BJ (cell line): ENCODE measurements around the gene COL20A1. TPM values are rescaled to one million over a fixed set of nuclear protein-coding genes. Genes with fewer than 3 reads are reported as not detected.

Experiments
- CTCF ChIA-PET: fragments of 350-600 bp; formaldehyde crosslinking; extraction: SDS; loops from one replicate; lab custom pipeline; 2021; ENCODE audit warnings: antibody characterized with exemption, inconsistent platforms; lab: Yijun Ruan, JAX
- POLR2A ChIA-PET: fragments of 300-600 bp; sonication (Branson Sonifier 250); formaldehyde crosslinking; extraction: SDS; loops from one replicate; lab custom pipeline; 2021; ENCODE audit warnings: antibody characterized with exemption; lab: Charles Lee
- DNase-seq: peaks from one replicate; pipeline ENCODE4 v3.0.0-alpha.2; 2011; ENCODE audit warnings: low read depth
- H3K27me3 ChIP-seq: 2 replicates; pipeline ENCODE4 v1.6.0; 2011; ENCODE audit warnings: low read length; ENCODE audit not compliant: control insufficient read depth, insufficient read depth
- H3K36me3 ChIP-seq: 2 replicates; pipeline ENCODE4 v1.5.1; 2011; ENCODE audit warnings: low read length; ENCODE audit not compliant: control insufficient read depth, insufficient read depth
- H3K4me3 ChIP-seq: 2 replicates; pipeline ENCODE4 v1.5.1; 2011; ENCODE audit warnings: low read depth, mild to moderate bottlenecking, control low read depth, low read length
- polyA plus RNA-seq: library from polyadenylated mRNA; depleted of rRNA; stranded (reverse); fragments of >200 nt; gene quantifications from 2 replicates; pipeline ENCODE4 v1.2.3, GENCODE V29; 2011
- TF ChIP-seq, protein P1 (sequence below): IDR thresholded peaks from 2 replicates; pipeline ENCODE4 v1.5.1; 2011; ENCODE audit warnings: low read depth, mild to moderate bottlenecking, control low read depth, inconsistent platforms, low read length, moderate library complexity; ENCODE audit not compliant: insufficient read depth

Gene COL20A1
- polyA plus RNA-seq, 1 experiment = not detected

DNA sequence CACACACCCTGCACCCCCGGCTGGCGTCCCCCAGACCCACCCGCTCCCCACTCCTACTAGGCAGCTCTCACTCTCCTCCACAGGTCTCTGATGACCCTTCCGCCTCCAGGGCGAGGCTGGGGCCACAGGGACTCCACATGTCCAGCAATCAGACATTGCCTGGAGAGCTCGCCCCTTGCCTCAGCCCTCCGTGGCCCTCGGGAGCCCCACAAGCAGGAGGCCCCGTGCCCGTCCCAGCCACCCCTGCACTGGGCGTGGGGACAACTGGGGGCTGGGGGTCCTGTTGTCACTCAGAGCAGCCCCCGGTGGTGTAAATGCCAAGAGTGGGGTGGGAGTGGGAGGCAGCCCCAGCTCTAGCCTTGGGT lies 1.5 kb downstream of the COL20A1 start:
- no peaks in the 10 kb centered on the region for H3K36me3 ChIP-seq
- no peak for DNase-seq
- H3K27me3 ChIP-seq = peaks cover 14% of the 10 kb centered on the region
- ChIA-PET CTCF (interaction anchor here (0.6 to 7.5 kb wide), 4 partner anchors 15 to 1018 kb away, joined by 3 to 68 read pairs (median 6); no protein-coding TSS in a partner anchor), POLR2A (no interaction called here)
- TF ChIP-seq, protein P1, sequence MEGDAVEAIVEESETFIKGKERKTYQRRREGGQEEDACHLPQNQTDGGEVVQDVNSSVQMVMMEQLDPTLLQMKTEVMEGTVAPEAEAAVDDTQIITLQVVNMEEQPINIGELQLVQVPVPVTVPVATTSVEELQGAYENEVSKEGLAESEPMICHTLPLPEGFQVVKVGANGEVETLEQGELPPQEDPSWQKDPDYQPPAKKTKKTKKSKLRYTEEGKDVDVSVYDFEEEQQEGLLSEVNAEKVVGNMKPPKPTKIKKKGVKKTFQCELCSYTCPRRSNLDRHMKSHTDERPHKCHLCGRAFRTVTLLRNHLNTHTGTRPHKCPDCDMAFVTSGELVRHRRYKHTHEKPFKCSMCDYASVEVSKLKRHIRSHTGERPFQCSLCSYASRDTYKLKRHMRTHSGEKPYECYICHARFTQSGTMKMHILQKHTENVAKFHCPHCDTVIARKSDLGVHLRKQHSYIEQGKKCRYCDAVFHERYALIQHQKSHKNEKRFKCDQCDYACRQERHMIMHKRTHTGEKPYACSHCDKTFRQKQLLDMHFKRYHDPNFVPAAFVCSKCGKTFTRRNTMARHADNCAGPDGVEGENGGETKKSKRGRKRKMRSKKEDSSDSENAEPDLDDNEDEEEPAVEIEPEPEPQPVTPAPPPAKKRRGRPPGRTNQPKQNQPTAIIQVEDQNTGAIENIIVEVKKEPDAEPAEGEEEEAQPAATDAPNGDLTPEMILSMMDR = no peak
- H3K4me3 ChIP-seq = no peak overlapping the region

DNA sequence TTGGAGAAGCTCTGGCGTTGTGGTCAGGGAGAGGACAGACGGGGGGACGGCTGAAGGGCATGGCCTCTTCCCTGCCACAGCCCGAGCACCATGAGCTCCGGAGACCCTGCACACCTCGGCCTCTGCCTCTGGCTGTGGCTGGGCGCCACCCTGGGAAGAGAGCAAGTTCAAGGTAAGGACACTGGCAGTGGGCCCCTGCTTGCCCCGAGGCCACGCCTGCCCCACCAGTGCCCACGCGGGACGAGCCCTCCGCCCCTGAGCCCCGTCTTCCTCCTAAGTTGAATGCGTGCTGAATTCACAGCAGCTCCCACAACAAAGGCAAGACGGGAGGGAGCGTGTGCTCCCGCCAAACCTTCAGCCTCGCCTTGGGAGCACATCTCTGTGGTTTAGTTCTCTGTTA lies 2.0 kb downstream of the COL20A1 start:
- TF ChIP-seq, protein P1 = no peak
- DNase-seq = no peak
- Histone ChIP-seq H3K36me3 (no peaks in the 10 kb centered on the region), H3K27me3 (peaks cover 14% of the 10 kb centered on the region), H3K4me3 (no peak overlapping the region)
- POLR2A ChIA-PET = no interaction called here
- CTCF ChIA-PET = interaction anchor here (1.3 to 7.5 kb wide), 3 partner anchors 14 to 72 kb away, joined by 3 to 68 read pairs (median 10); no protein-coding TSS in a partner anchor

DNA sequence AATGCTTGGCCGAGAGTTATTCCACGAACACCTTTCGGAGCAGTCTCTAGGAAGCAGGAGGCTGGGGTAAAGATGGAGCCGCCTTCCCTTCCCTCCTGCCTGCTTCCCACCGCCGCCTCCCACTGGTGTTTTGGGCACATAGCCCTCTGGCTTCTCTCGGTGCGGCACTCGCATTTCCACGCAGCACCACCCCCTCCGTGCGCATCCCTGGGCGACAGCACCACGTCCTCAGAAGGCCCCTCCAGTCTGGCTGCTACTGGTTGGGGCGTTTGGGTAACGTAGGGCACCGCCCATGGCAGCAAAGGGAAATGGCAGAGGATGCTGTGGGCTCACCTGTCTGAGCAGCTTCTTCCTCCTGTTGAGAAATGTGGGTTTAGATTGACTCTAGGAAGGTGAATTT lies 2.4 kb downstream of the COL20A1 start:
- TF ChIP-seq, protein P1 = no peak
- H3K4me3 ChIP-seq = no peak overlapping the region
- DNase-seq = no peak
- CTCF ChIA-PET = interaction anchor here (1.0 to 7.5 kb wide), 3 partner anchors 14 to 112 kb away, joined by 3 to 68 read pairs (median 10); no protein-coding TSS in a partner anchor
- peaks cover 14% of the 10 kb centered on the region for H3K27me3 ChIP-seq
- POLR2A ChIA-PET = no interaction called here
- H3K36me3 ChIP-seq = no peaks in the 10 kb centered on the region

DNA sequence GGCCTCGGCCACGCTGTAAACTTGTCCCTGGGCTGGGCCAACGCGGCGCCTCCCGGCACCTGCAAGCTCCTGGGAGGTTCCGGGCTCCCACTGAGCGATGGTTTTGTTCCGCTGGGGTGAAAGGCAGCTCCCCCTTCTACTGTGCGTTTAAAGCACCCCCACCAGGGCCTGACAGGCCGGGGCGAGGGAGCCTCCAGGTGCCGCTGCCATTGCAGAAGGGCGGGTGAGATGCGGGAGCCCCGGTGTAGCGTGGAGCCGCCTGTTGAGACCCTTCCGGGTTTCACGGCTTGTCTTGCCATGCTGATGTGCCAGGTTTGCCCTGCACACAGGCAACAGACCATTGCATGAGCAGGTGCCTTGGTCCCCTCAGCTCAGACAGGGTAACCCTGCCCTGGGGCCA lies 2.9 kb downstream of the COL20A1 start:
- CTCF ChIA-PET = interaction anchor here (1.0 to 7.5 kb wide), 3 partner anchors 14 to 112 kb away, joined by 3 to 68 read pairs (median 10); no protein-coding TSS in a partner anchor
- DNase-seq = no peak
- H3K4me3 ChIP-seq = no peak overlapping the region
- POLR2A ChIA-PET = no interaction called here
- no peaks in the 10 kb centered on the region for H3K36me3 ChIP-seq
- H3K27me3 ChIP-seq = peaks cover 14% of the 10 kb centered on the region
- TF ChIP-seq, protein P1 = no peak

DNA sequence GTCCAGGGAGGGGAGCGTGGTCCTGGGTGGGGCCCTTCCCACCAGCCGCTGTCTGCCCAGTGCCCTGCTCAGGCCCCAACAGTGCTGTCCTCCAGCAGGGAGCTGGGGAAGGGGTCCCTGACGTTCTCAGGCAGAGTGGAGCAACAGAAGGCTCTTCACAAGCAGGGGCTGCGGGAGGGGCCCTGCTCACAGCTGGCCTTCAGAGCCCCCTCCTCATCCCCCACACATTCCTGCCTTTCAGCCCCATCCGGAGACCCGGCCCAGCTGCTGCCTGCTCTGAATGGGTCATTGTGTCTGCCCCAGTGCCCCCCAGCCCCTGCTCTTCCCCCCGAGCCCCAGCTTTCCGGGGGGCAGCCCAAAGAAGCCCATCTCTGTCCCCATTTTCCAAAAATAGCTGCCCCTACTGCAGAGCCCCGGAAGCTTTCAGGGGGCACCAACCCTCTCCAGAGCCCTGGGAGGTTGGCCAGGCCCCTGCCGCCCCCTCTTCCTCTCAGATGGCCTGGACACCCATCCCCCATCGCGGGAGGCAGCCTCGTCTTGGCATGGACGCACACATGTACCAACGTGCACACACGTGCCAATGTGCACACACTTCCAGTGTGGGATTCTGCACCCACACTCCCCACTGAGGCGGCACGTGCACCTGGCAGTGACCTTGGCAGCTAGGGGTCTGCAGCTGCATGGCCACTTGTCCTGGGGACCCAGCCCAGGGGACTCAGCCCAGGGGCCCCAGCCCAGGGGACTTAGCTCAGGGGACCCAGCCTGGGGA lies 3.7 kb downstream of the COL20A1 start:
- POLR2A ChIA-PET = no interaction called here
- CTCF ChIA-PET = interaction anchor here (1.0 to 7.5 kb wide), 4 partner anchors 8 to 113 kb away, joined by 3 to 68 read pairs (median 6); no protein-coding TSS in a partner anchor
- H3K27me3 ChIP-seq = peaks cover 14% of the 10 kb centered on the region
- no peak for DNase-seq
- no peaks in the 10 kb centered on the region for H3K36me3 ChIP-seq
- TF ChIP-seq, protein P1 = no peak
- no peak overlapping the region for H3K4me3 ChIP-seq
